NK-92 (cell line): Measurements from ENCODE around the gene ZNF865.

Experiments
- DNase-seq: peaks from one replicate; lab custom pipeline; 2025; ENCODE audit not compliant: unreplicated experiment; lab: John Stamatoyannopoulos, UW

ZNF865 gene

DNA sequence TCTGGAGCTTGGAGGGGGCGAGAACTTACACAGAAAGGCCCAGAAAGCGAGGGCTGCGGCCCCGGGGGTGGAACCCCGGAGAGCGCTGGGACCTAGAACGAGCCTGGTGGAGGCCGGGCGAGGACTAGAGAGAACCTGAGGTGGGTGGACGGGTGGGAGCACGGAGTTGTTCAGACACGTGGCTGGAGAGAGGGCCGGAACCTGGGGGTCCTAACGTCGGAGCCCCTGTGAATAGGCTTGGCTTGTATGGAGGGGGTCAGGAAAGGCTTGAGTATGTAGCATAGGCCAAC is 38.4 kb downstream of the ZNF865 start:
- no peak for DNase-seq

DNA sequence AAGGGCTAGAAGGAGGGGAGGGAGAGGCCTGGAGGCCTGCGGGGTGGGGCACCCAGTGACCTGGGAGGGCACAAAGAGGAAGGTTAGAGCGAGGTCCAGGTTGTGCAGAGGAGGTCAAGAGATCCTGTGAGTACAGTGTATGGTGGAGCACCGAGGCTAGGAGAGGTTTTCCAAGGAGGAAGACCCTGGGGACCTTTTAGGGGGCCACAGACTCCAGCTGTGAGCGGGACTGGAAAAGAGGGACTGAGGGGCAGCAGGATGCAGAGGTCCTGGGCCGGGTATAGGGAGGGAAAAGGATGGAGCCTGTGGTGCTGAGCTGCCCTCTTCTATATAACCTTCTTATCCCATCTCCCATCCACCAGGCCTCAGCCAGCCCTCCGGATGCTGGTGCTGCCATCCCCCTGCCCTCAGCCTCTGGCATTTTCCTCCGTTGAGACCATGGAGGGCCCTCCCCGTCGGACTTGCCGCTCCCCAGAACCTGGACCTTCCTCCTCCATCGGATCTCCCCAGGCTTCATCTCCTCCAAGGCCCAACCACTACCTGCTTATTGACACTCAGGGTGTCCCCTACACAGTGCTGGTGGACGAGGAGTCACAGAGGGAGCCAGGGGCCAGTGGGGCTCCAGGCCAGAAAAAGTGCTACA is 38.9 kb downstream of the ZNF865 start:
- DNase-seq, result no peak

GRCh38 chr19:55644842-55645511 is 39.5 kb downstream of the ZNF865 start:
- DNase-seq, result no peak

GRCh38 chr19:55645512-55645881 is 40.0 kb downstream of the ZNF865 start:
- DNase-seq, result no peak

DNA sequence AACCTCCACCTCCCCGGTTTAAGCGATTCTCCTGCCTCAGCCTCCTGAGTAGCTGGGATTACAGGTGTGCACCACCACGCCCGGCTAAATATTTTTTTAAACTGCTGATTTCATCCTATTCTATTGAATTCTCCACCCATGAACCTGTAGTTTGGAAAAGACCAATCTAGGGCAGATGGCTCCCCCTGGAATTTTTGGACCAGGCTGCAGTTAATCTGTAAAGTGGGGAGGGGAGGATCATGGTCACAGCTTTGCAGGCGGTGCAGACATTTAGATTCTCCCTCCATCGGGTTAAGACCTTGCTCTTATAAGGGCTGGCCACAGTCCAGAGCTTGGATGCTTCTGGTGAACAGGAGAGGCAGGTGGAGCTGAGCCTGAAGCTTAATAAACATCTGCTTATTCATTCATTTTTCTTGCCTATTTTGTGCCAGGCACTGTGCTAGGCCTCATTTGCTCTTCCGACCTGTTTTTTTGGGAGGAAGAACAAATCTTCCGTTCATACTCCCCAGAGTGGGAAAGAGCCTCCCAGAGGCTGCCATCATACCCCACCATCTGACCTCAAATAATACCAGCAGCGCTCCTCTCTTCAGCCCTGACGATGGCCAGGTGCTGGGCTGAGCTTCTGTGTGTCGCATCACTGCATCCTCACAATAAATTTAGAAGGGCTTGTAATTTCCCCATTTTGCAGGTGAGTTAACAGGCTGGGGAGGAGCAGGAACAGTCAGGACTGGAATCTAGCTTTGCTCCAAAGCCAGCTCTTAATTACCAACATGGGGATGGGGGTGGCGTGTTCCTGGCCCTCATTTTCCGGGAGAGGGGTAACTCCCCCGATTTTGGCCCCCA is 41.7 kb downstream of the ZNF865 start:
- no peak for DNase-seq

DNA sequence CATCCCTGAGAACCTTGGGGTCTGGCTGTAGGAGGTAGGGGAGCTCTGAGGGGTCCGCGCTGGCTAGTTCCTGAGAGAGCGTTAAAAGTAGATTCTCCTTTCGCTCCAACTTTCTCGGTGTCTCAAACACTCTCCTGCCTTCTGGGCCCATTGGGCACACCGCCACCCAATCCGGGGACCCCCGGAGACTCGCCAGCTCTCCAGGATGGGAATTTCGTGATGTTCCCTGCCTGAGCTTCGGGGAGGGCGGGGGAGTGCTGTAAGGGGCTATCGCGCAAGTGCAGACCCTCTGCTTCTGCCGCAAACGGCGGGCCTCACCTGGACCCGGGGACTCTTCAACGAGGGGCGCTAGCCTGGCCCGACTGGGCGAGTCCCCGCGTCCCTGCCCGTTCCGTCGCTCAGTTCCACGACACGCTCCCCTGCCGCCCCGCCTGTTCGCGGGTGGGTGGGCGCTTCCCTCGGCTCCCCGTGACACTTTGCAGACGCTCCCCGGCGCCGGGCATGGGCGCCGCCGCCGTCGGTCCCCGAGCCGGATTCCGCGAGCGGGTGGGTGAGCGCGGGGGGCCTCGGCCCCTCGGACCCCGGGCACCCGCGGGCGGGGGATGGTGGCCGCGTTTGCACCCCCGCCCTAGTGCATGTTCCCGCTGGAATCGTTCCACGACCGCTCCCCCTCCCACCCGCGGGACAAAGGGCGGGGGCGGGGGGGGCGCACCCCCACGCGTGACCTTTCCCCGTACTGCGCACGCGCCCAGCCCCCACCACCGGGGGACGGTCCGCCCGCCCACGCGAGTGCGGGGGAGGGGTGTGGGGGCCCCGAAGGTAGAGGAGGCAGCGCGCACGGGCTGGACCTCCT is 42.5 kb downstream of the ZNF865 start, which contains the start of gene CCDC106:
Gene CCDC106, plus strand, starts transcription at position 481 of the 853 bp plus-strand sequence. CDS start 835 bp downstream, outside the sequence.
- no peak for DNase-seq

- DNase-seq, result no peak
These were observed 43.3 kb downstream of the ZNF865 start for GRCh38 chr19:55648585-55649267.

- no peak for DNase-seq
These were observed 44.0 kb downstream of the ZNF865 start for GRCh38 chr19:55649268-55650125.

- no peak for DNase-seq
These were observed 44.7 kb downstream of the ZNF865 start for GRCh38 chr19:55650126-55650557.

- DNase-seq, result no peak
These were observed 45.3 kb downstream of the ZNF865 start for GRCh38 chr19:55650602-55651230.

- no peak for DNase-seq
These were observed 45.8 kb downstream of the ZNF865 start for GRCh38 chr19:55651236-55651635.

GRCh38 chr19:55652311-55653128 is 47.1 kb downstream of the ZNF865 start:
- DNase-seq, result no peak

DNA sequence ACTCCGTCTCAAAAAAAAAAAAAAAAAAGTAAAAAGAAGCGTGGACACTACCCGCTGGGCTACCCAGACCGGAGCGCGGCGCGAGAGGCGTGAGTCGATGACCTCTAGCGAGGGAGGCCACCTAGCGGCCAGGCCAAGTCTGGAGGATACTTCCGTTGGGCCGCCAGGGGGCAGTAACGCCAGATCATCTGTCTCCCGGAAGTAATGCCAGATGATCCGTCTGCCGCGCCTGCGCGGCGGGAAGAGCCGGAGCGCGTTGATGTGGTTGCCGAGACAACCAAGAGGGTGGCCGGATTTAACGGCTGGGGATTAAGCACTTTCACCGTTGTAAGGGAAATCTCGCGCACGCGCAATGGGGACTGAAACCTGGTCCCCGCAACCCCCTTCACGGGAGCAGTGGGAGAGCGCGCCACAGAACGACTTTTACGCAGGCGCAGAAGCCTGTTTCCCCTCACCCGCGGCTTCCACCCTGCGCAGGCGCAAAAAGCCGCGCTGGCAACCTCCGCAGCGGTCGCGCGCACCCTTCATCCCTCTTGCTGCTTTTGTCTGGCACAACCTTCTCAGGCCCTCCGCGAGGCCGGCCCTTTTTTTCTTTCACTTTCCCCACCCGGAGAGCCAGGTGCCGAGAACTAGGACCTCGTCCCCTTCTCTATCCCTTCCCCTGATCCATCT is 48.3 kb downstream of the ZNF865 start:
- DNase-seq, result peak; percentile 97

DNA sequence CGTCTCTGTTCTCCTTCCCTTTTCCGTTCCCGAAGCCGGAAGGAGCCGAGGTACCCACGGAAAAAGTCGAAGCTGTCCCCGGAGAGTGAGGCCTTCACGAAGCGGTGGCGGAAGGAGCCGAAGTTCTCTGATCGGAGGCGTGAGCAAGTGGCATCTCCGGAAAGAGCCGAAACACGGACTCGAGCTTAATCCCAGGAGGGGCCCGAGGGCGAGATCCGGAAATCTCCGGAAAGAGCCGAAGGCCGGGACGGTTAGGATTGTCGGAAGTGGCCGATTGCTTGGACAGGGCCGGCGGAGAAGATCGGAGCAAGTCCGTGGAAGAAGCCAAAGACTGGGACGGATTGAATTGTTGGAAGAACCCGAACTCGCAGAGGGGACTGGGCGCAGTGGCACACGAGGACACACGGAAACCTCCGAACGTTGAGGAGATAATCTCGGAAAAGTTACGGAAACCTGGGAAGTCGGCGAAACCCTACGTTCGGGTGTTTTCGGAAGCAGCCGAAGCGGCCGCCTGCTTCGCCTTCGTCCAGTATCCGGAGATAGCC is 48.9 kb downstream of the ZNF865 start:
- peak; percentile 96 for DNase-seq

GRCh38 chr19:55654868-55655647 is 49.6 kb downstream of the ZNF865 start, which contains the start of gene U2AF2:
Gene U2AF2 (plus strand): TSS chr19:55655035. CDS start chr19:55655105, 70 bp downstream.
- peak; percentile 78 for DNase-seq

GRCh38 chr19:55655648-55656040 is 50.2 kb downstream of the ZNF865 start:
- no peak for DNase-seq

DNA sequence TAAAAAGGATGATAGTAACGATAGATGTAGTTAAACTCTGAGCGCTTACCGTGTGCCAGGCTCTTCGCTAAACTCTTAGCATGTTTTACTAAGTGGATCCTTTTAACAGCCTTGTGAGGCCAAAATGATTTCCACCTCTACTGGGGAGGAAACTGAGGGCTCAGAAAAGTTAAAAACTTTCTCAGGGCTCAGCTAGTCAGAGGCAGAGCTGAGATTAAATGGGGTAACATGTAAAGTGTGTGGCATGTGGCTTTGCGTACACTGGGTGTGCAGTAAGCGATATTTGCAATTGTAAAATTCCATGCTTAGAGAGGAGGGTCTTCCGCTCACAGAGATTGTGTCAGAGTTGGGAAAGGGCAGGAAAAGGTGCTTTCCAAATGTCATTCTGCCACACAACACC is 51.1 kb downstream of the ZNF865 start:
- no peak for DNase-seq
